ENCODE measurements around the gene FRMD6.

FRMD6 gene

GRCh38 chr14:51638071-51638944, 13.4 kb upstream of the FRMD6 start:
- H3K4me3 ChIP-seq (replicated peaks in 1 of 2; ENCODE audit: low read depth in 2 of 2, low read length in 2 of 2): no peak overlapping the region
- peak; percentile 59 to 68 for DNase-seq (ENCODE audit: low read depth in 2 of 2)
- no peak for TF ChIP-seq CTCF (IDR thresholded peaks at IDR 0.05; ENCODE audit: low read depth, low read length)

DNA sequence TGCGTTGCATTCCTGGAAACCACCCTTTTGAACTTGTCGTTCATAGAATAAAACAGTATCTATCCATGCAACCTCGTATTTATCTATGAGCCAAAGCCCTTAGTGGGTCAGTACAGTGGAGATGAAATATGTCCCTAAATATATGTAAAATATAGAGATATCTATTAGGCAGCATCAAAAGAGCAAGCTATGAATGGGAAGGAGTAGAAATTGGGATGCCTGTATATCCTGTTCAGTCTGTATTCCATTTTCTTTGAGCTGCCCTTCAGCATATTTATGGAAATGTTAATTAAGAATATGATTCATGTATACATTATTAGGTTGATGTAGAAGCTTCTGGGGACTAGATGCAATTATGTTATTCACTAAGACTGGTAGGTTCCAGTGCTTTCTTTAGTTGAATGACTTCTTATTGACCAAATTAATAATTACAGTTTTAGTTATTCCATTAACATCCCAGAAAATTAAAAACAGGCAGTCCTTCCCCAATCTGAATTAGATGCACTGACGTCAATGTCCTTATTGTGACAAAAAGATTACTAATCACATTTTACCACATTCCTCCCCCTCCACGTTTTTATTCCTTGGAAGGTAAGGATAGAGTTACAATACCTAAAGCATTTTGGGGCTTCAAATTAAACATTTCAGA, 11.9 kb upstream of the FRMD6 start:
- TF ChIP-seq CTCF (IDR thresholded peaks at IDR 0.05; ENCODE audit: low read depth, low read length): no peak
- H3K4me3 ChIP-seq (replicated peaks in 1 of 2; ENCODE audit: low read depth in 2 of 2, low read length in 2 of 2): no peak overlapping the region
- no peak for DNase-seq (ENCODE audit: low read depth in 2 of 2)

DNA sequence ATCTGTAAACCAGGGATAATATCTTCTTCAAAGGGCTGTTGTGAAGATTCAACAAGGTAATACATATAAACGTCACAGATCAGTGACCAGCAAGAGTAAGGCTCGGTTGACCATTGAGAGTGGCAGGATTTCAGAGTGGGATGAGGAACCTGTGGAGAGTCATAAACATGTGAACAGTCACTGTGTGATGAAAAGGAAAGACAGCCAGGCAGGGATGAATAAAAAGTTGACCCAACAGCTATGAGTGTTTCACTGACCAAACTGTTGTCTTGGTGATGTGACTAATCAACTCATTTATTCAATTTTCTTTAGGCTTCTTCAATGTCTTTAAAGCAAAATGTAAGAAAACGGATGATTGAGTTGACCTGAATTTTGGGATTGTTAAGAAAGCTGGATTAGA, 8.6 kb upstream of the FRMD6 start:
- peak in 1 of 2 donors; percentile 84 for DNase-seq (ENCODE audit: low read depth in 2 of 2)
- no peak overlapping the region for H3K4me3 ChIP-seq (replicated peaks in 1 of 2; ENCODE audit: low read depth in 2 of 2, low read length in 2 of 2)
- no peak for TF ChIP-seq CTCF (IDR thresholded peaks at IDR 0.05; ENCODE audit: low read depth, low read length)

GRCh38 chr14:51644217-51644933, 7.3 kb upstream of the FRMD6 start:
- TF ChIP-seq CTCF (IDR thresholded peaks at IDR 0.05; ENCODE audit: low read depth, low read length): no peak
- H3K4me3 ChIP-seq (replicated peaks in 1 of 2; ENCODE audit: low read depth in 2 of 2, low read length in 2 of 2): no peak overlapping the region
- no peak for DNase-seq (ENCODE audit: low read depth in 2 of 2)

- no peak overlapping the region for H3K4me3 ChIP-seq (replicated peaks in 1 of 2; ENCODE audit: low read depth in 2 of 2, low read length in 2 of 2)
- DNase-seq (ENCODE audit: low read depth in 2 of 2): no peak
- TF ChIP-seq CTCF (IDR thresholded peaks at IDR 0.05; ENCODE audit: low read depth, low read length): no peak
These were observed 3.4 kb upstream of the FRMD6 start for GRCh38 chr14:51648296-51648695.

- no peak for TF ChIP-seq CTCF (IDR thresholded peaks at IDR 0.05; ENCODE audit: low read depth, low read length)
- DNase-seq (ENCODE audit: low read depth in 2 of 2): peak in 1 of 2 donors; percentile 43
- H3K4me3 ChIP-seq (replicated peaks in 1 of 2; ENCODE audit: low read depth in 2 of 2, low read length in 2 of 2): peak overlapping the region; percentile 84 to 91
These were observed 858 bp upstream of the FRMD6 start for GRCh38 chr14:51650716-51651387.

All from cardiac fibroblast (primary cell).